Adipocyte (in vitro differentiated cells): ENCODE results near the gene PITPNC1.
A peak's percentile ranks its signal among the peaks of the same experiment; 100 is the strongest.

Experiments
- DNase-seq: peaks from one replicate; pipeline ENCODE4 v3.0.0-alpha.2; 2015; ENCODE audit warnings: low read depth
- H3K27me3 ChIP-seq: replicated peaks from 2 replicates; pipeline ENCODE4 v1.7.0; 2013; ENCODE audit warnings: mild to moderate bottlenecking, low read length, moderate library complexity; ENCODE audit not compliant: control insufficient read depth, insufficient read depth
- H3K36me3 ChIP-seq: 2 replicates; pipeline ENCODE4 v1.7.0; 2013; ENCODE audit warnings: low read length, mild to moderate bottlenecking, moderate library complexity; ENCODE audit not compliant: control insufficient read depth, insufficient read depth, severe bottlenecking
- H3K4me1 ChIP-seq: 2 replicates; pipeline ENCODE4 v1.7.0; 2013; ENCODE audit warnings: mild to moderate bottlenecking, low read length, moderate library complexity; ENCODE audit not compliant: control insufficient read depth, insufficient read depth
- H3K4me3 ChIP-seq: 2 replicates; pipeline ENCODE4 v1.7.0; 2013; ENCODE audit warnings: mild to moderate bottlenecking, low read length, moderate library complexity
- H3K9ac ChIP-seq: 2 replicates; pipeline ENCODE4 v1.7.0; 2013; ENCODE audit warnings: mild to moderate bottlenecking, low read length, moderate library complexity
- H3K9me3 ChIP-seq: 2 replicates; pipeline ENCODE4 v1.7.0; 2013; ENCODE audit warnings: mild to moderate bottlenecking, low read length, moderate library complexity; ENCODE audit not compliant: control insufficient read depth

The PITPNC1 gene

GRCh38 chr17:67544364-67544955, 167.4 kb downstream of the PITPNC1 start:
- no peak overlapping the region for H3K9ac ChIP-seq
- peaks cover 11% of the 10 kb centered on the region for H3K4me1 ChIP-seq
- no peak overlapping the region for H3K4me3 ChIP-seq
- H3K9me3 ChIP-seq, result no peaks in the 10 kb centered on the region
- H3K27me3 ChIP-seq, result no peaks in the 10 kb centered on the region
- no peaks in the 10 kb centered on the region for H3K36me3 ChIP-seq
- no peak for DNase-seq

- Histone ChIP-seq H3K9me3 (no peaks in the 10 kb centered on the region), H3K4me3 (no peak overlapping the region), H3K27me3 (no peaks in the 10 kb centered on the region), H3K4me1 (peaks cover 11% of the 10 kb centered on the region), H3K9ac (no peak overlapping the region), H3K36me3 (no peaks in the 10 kb centered on the region)
- DNase-seq, result no peak
Measured at GRCh38 chr17:67546578-67547527, 169.8 kb downstream of the PITPNC1 start.

GRCh38 chr17:67548693-67549092, 171.6 kb downstream of the PITPNC1 start:
- H3K9me3 ChIP-seq, result no peaks in the 10 kb centered on the region
- DNase-seq, result no peak
- peaks cover 11% of the 10 kb centered on the region for H3K4me1 ChIP-seq
- no peak overlapping the region for H3K4me3 ChIP-seq
- H3K36me3 ChIP-seq, result no peaks in the 10 kb centered on the region
- no peaks in the 10 kb centered on the region for H3K27me3 ChIP-seq
- H3K9ac ChIP-seq, result no peak overlapping the region

GRCh38 chr17:67549820-67550219, 172.7 kb downstream of the PITPNC1 start:
- no peaks in the 10 kb centered on the region for H3K27me3 ChIP-seq
- H3K4me1 ChIP-seq, result peaks cover 11% of the 10 kb centered on the region
- no peaks in the 10 kb centered on the region for H3K36me3 ChIP-seq
- no peak for DNase-seq
- no peaks in the 10 kb centered on the region for H3K9me3 ChIP-seq
- no peak overlapping the region for H3K4me3 ChIP-seq
- no peak overlapping the region for H3K9ac ChIP-seq

- no peaks in the 10 kb centered on the region for H3K27me3 ChIP-seq
- peaks cover 19% of the 10 kb centered on the region for H3K4me1 ChIP-seq
- H3K9ac ChIP-seq, result no peak overlapping the region
- H3K9me3 ChIP-seq, result no peaks in the 10 kb centered on the region
- H3K36me3 ChIP-seq, result no peaks in the 10 kb centered on the region
- H3K4me3 ChIP-seq, result no peak overlapping the region
- DNase-seq, result no peak
Measured at GRCh38 chr17:67554634-67555033, 177.6 kb downstream of the PITPNC1 start.

GRCh38 chr17:67555855-67556254, 178.8 kb downstream of the PITPNC1 start:
- Histone ChIP-seq H3K9ac (no peak overlapping the region), H3K27me3 (no peaks in the 10 kb centered on the region), H3K4me3 (no peak overlapping the region), H3K9me3 (no peaks in the 10 kb centered on the region), H3K4me1 (peaks cover 19% of the 10 kb centered on the region), H3K36me3 (no peaks in the 10 kb centered on the region)
- no peak for DNase-seq

GRCh38 chr17:67557052-67557845, 180.2 kb downstream of the PITPNC1 start:
- DNase-seq, result no peak
- no peak overlapping the region for H3K4me3 ChIP-seq

GRCh38 chr17:67557921-67558320, 180.8 kb downstream of the PITPNC1 start:
- no peak overlapping the region for H3K9ac ChIP-seq
- peak; percentile 30 for DNase-seq
- H3K4me3 ChIP-seq, result no peak overlapping the region
- H3K27me3 ChIP-seq, result no peaks in the 10 kb centered on the region
- H3K4me1 ChIP-seq, result peaks cover 19% of the 10 kb centered on the region
- no peaks in the 10 kb centered on the region for H3K36me3 ChIP-seq
- H3K9me3 ChIP-seq, result no peaks in the 10 kb centered on the region

More at GRCh38 chr17:67557052-67557845, 180.2 kb downstream of the PITPNC1 start:
- Histone ChIP-seq H3K9me3 (no peaks in the 10 kb centered on the region), H3K27me3 (no peaks in the 10 kb centered on the region), H3K9ac (no peak overlapping the region), H3K4me1 (peaks cover 19% of the 10 kb centered on the region), H3K36me3 (no peaks in the 10 kb centered on the region)

GRCh38 chr17:67558740-67559380, 181.8 kb downstream of the PITPNC1 start:
- Histone ChIP-seq H3K9me3 (no peaks in the 10 kb centered on the region), H3K27me3 (no peaks in the 10 kb centered on the region), H3K9ac (peak overlapping the region; percentile 21), H3K36me3 (no peaks in the 10 kb centered on the region), H3K4me3 (no peak overlapping the region), H3K4me1 (peaks cover 19% of the 10 kb centered on the region)
- peak; percentile 13 for DNase-seq

GRCh38 chr17:67559381-67559966, 182.4 kb downstream of the PITPNC1 start:
- Histone ChIP-seq H3K27me3 (no peaks in the 10 kb centered on the region), H3K4me3 (no peak overlapping the region), H3K9ac (peak overlapping the region; percentile 21), H3K9me3 (no peaks in the 10 kb centered on the region), H3K36me3 (no peaks in the 10 kb centered on the region), H3K4me1 (peaks cover 19% of the 10 kb centered on the region)
- DNase-seq, result no peak
